ENCODE data around the gene EPHA6. TPM values are rescaled to one million over a fixed set of nuclear protein-coding genes. Genes with fewer than 3 reads are reported as not detected.

The EPHA6 gene
- total and polyA plus RNA-seq, 7 experiments from 2014 or later: not detected

GRCh38 chr3:97772926-97773325, 958.5 kb downstream of the EPHA6 start:
- ATAC-seq (no peak), DNase-seq (no peak)
- H3K9me3 ChIP-seq (ENCODE audit: control insufficient read depth in 2 of 3, low read length in 3 of 3): no peaks in the 10 kb centered on the region
- H3K4me1 ChIP-seq (ENCODE audit: control insufficient read depth in 2 of 2, insufficient read depth in 2 of 2, low read length in 2 of 2): no peaks in the 10 kb centered on the region
- Mint-ChIP-seq H3K27ac (no peak overlapping the region), H3K9me3 (no peaks in the 10 kb centered on the region), H3K4me1 (no peaks in the 10 kb centered on the region), H3K36me3 (peaks cover 10 to 69% (median 38%) of the 10 kb centered on the region in 5 donors), H3K27me3 (no peaks in the 10 kb centered on the region), H3K4me3 (no peak overlapping the region)
- H3K27ac ChIP-seq (ENCODE audit: low read depth, low read length): no peak overlapping the region
- ChIA-PET POLR2A (no interaction called here), CTCF (no interaction called here)
- H3K4me3 ChIP-seq (ENCODE audit: low read length): no peak overlapping the region
- intact Hi-C loops (cut with micrococcal nuclease): no loop called here
- no peaks in the 10 kb centered on the region for H3K27me3 ChIP-seq (ENCODE audit: control insufficient read depth in 2 of 2, insufficient read depth in 2 of 2, low read length in 2 of 2)
- H3K36me3 ChIP-seq (ENCODE audit: control insufficient read depth in 2 of 3, insufficient read depth in 3 of 3, low read length in 3 of 3): no peaks in the 10 kb centered on the region

DNA sequence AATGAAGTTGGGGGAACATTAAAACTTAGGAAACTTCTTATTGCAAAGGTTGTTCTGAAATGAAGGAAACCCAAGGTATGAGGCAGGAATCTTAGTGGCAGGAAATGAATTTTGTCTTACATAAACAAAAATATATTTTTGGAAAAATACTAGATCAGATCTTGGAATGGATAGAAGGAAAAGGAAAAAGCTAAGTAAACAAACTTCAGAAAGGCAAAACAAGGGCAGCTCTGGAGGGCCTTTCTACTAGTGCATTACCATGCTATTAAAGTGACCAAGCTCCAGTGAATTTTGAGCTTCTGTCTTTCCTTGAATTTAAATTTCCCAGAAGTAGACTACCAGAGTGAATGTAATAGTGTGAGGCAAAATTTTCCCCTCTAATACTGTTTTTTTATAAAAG, 963.8 kb downstream of the EPHA6 start:
- CTCF ChIA-PET: no interaction called here

GRCh38 chr3:97793420-97794019, 979.1 kb downstream of the EPHA6 start:
- ATAC-seq (peak; percentile 80), DNase-seq (peak in 7 of 9 donors; percentile 30 to 67 (median 61))
- H3K9me3 ChIP-seq (ENCODE audit: control insufficient read depth in 2 of 3, low read length in 3 of 3): no peaks in the 10 kb centered on the region
- Mint-ChIP-seq H3K36me3 (peaks cover 0 to 6% (median 0%) of the 10 kb centered on the region in 5 donors), H3K4me1 (peaks cover 0 to 3% (median 0%) of the 10 kb centered on the region in 7 donors), H3K4me3 (no peak overlapping the region), H3K27ac (no peak overlapping the region), H3K27me3 (no peaks in the 10 kb centered on the region), H3K9me3 (no peaks in the 10 kb centered on the region)
- H3K4me1 ChIP-seq (ENCODE audit: control insufficient read depth in 2 of 2, insufficient read depth in 2 of 2, low read length in 2 of 2): no peaks in the 10 kb centered on the region
- intact Hi-C loops (cut with micrococcal nuclease): loop anchor here (1.0 to 10.0 kb wide), 8 partner anchors 28 to 929 kb away; partner anchors contain the start of gene RIOX2 (in 1 of the 2)
- ChIA-PET POLR2A (no interaction called here), CTCF (interaction anchor here (0.7 to 4.5 kb wide), 6 partner anchors 9 to 233 kb away, joined by 4 to 49 read pairs (median 6); no protein-coding TSS in a partner anchor)
- H3K4me3 ChIP-seq (ENCODE audit: low read length): no peak overlapping the region
- no peaks in the 10 kb centered on the region for H3K36me3 ChIP-seq (ENCODE audit: control insufficient read depth in 2 of 3, insufficient read depth in 3 of 3, low read length in 3 of 3)
- no peak overlapping the region for H3K27ac ChIP-seq (ENCODE audit: low read depth, low read length)
- H3K27me3 ChIP-seq (ENCODE audit: control insufficient read depth in 2 of 2, insufficient read depth in 2 of 2, low read length in 2 of 2): no peaks in the 10 kb centered on the region

More for the DNA sequence above, 963.8 kb downstream of the EPHA6 start:
- no peaks in the 10 kb centered on the region for H3K4me1 Mint-ChIP-seq
- Histone ChIP-seq H3K36me3 (ENCODE audit: control insufficient read depth in 2 of 3, insufficient read depth in 3 of 3, low read length in 3 of 3) (no peaks in the 10 kb centered on the region), H3K27ac (ENCODE audit: low read depth, low read length) (no peak overlapping the region), H3K27me3 (ENCODE audit: control insufficient read depth in 2 of 2, insufficient read depth in 2 of 2, low read length in 2 of 2) (no peaks in the 10 kb centered on the region), H3K9me3 (ENCODE audit: control insufficient read depth in 2 of 3, low read length in 3 of 3) (no peaks in the 10 kb centered on the region), H3K4me1 (ENCODE audit: control insufficient read depth in 2 of 2, insufficient read depth in 2 of 2, low read length in 2 of 2) (no peaks in the 10 kb centered on the region), H3K4me3 (ENCODE audit: low read length) (no peak overlapping the region)
- H3K36me3 Mint-ChIP-seq: peaks cover 3 to 47% (median 12%) of the 10 kb centered on the region in 5 donors
- no peaks in the 10 kb centered on the region for H3K9me3 Mint-ChIP-seq
- intact Hi-C loops (cut with micrococcal nuclease): no loop called here
- DNase-seq (no peak), ATAC-seq (no peak)
- POLR2A ChIA-PET: no interaction called here
- no peak overlapping the region for H3K4me3 Mint-ChIP-seq
- no peaks in the 10 kb centered on the region for H3K27me3 Mint-ChIP-seq
- H3K27ac Mint-ChIP-seq: no peak overlapping the region

- H3K4me1 ChIP-seq (ENCODE audit: control insufficient read depth in 2 of 2, insufficient read depth in 2 of 2, low read length in 2 of 2): no peaks in the 10 kb centered on the region
- no peak overlapping the region for H3K4me3 ChIP-seq (ENCODE audit: low read length)
- Mint-ChIP-seq H3K27me3 (no peaks in the 10 kb centered on the region), H3K9me3 (no peaks in the 10 kb centered on the region), H3K4me3 (no peak overlapping the region), H3K27ac (peak overlapping the region in 1 of 9 donors; percentile 53), H3K4me1 (peaks cover 0 to 3% (median 0%) of the 10 kb centered on the region in 7 donors), H3K36me3 (peaks cover 0 to 10% (median 0%) of the 10 kb centered on the region in 5 donors)
- no peaks in the 10 kb centered on the region for H3K9me3 ChIP-seq (ENCODE audit: control insufficient read depth in 2 of 3, low read length in 3 of 3)
- intact Hi-C loops (cut with micrococcal nuclease): loop anchor here (2.0 to 10.0 kb wide), 2 partner anchors 19 to 931 kb away; no protein-coding TSS in a partner anchor
- DNase-seq: no peak
- no peak overlapping the region for H3K27ac ChIP-seq (ENCODE audit: low read depth, low read length)
- no peak for ATAC-seq
- H3K36me3 ChIP-seq (ENCODE audit: control insufficient read depth in 2 of 3, insufficient read depth in 3 of 3, low read length in 3 of 3): no peaks in the 10 kb centered on the region
- ChIA-PET POLR2A (interaction anchor here (1.5 kb wide), 1 partner anchor 226 kb away, joined by 4 read pairs; no protein-coding TSS in a partner anchor), CTCF (interaction anchor here (4.5 kb wide), 1 partner anchor 227 kb away, joined by 49 read pairs; no protein-coding TSS in a partner anchor)
- H3K27me3 ChIP-seq (ENCODE audit: control insufficient read depth in 2 of 2, insufficient read depth in 2 of 2, low read length in 2 of 2): no peaks in the 10 kb centered on the region
These were observed 981.6 kb downstream of the EPHA6 start for GRCh38 chr3:97795951-97796350.

Data from naive thymus-derived CD4-positive, alpha-beta T cell (primary cell).